Limb (tissue), 2 donors: Measurements from ENCODE around the gene PML.

Experiments used
- DNase-seq, 2 donors: peaks; one replicate each; pipeline ENCODE4 v3.0.0-alpha.2; 2016; ENCODE audit errors: extremely low spot score in 2 of 2

PML gene

DNA sequence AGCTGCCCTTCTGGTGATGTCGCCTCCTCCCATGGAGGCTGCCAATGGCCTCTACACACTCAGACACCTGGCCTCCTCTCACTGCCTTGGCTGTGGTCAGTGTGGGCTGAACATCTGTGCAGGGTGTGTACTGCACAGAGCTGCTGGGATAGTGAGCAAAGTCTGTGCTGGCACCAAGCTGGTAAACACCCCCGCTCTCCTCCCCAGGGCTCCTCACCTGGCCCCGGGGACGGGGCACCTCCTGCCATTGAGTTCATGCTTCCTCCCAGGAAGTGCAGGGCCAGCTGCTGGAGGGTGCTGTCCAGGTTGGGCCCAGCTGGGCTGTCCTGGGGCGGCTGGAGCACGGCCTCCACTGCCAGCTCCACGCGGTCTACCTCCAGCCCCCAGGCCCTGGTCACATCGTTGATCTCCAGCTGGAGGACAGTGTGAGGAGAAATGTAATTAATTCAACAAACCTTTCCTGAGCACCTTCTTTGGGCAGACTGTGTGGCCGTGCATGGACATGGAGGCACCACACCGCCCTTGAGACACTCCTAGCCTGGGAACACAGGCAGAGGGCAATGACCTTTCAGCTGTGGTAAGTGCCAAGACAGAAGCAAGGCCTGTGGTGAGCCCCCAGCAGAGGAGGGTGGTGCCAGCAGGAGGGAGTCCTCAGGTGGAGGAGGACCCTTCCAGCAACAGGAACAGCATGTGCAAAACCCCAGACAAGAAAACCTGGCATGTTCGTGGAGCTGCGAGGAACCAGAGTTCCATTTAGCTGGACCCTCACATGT is 9.2 kb upstream of the PML start:
- DNase-seq: no peak

DNA sequence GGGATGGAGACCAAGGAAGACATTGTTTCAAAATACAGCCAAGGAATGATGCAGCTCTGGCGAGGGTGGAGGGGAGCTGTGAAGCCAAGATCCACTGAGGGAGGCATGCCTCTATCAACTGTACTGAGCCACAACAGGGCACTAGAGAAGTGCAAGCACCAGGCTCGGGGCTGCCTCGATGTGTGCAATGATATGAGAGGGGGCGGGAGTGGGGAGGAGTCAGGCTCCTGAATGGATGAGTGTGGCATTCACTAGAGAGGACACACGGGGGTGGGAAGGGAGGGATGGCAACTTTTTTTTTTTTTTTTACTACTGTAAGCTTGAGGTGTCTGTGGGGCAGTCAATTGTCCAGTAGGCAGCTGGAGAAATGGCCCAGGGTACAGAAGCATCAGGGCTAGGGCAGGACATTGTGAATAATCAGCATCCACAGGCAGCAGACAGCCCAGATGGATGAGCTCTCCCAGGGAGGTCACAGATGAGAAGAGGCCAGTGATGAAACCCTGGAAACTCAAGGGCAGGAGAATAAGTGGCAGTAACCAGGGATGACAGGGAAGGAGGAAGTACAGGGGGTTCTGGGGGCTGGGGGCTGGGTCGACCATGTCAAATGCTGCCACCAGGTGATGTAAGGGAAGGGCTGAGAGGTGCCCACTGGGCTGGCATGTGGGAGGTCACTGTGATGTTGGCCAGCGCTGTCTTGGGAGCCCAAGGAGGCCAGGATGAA is 8.3 kb upstream of the PML start:
- no peak for DNase-seq

DNA sequence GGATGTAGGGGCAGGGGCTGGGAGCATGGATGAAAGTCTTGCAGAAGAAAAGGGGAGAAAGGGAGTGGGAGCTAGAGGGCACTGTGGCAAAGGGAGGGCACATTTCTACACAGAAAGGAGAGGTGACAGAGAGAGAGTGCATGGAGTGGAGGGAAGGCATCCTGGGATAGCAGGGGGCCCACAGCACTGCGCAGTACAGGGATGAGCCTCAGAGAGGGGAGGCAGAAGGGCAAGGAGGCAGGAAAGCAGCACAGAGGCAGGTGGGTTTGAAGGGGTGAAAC is 7.8 kb upstream of the PML start:
- DNase-seq: no peak

DNA sequence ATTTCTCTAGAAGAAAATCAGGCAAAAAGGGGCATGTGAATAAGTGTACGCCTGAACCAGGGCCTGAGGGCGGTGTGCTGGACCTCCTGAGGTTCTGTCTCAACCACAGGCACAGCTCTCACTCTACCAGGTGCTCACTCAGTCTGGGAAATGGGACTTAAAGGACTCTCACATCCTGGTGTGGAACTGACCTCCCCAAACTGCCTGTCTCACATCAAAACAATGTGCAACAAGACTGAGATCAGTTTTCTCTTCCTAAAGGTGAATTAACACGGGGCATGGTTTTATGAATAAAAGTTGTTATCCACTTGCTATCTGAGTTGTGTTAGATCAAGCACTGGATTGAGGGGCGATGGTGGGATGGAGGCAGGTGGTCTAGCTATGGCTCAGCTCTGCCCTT is 7.3 kb upstream of the PML start:
- DNase-seq: no peak

DNA sequence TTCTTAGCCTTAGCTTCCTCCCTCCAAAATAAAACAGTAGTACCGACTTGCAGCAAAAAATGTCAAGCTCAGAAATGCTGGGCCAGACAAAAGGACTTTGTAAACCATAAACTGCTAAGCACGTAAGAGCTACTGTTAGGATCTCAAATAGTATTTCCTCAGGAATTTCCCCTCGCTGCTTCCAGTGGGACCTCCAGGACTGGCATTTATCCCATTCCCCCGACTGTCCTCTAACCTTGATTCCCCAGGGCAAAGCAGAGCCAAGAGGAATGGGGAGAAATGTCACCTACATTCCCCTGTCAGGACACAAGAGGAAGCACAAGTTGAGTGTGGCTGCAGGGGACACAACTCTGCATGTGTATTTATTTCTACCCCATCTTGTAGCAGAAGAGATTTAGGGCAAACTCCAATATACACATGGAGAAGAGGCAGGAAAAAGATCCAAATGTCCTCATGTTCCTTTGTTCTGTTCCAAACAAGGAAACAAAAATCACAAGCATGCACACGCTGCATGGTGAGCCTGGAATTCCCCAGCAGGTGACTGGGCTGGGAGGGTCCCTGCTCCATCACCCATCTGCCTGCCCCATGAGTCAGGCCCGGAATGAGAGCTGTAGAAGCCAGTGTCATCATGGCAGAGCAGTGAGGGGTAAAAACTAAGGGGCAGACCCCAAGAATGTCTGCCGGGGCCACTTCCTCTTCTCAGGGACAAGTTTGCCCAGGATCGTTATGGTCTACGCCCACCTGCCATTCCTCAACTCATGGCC is 6.7 kb upstream of the PML start:
- no peak for DNase-seq

DNA sequence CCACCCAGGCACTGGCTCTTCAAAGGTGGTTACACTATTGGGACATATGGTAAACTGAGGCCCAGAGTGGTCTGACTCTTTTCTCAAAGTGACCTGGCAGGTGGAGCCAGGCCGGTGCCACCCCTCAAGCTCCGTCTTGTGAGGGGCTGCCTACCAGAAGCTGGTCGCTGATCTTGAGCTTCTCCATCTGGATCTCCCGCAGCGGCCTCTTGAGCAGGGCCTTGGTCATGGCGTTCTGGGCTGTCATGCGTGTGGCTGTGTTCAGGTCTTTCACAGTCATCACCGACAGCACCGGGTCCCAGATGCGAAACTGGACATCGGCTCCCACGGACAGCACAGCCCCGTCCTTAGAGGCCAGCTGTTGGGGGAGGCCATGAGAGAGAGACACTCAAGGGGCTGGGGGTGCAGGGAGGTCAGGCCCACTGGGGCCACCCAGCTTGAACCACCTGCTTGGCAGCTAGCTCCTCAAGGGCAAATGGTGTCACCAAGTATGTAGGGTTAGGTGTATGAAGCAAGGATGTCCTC is 6.0 kb upstream of the PML start:
- no peak for DNase-seq

DNA sequence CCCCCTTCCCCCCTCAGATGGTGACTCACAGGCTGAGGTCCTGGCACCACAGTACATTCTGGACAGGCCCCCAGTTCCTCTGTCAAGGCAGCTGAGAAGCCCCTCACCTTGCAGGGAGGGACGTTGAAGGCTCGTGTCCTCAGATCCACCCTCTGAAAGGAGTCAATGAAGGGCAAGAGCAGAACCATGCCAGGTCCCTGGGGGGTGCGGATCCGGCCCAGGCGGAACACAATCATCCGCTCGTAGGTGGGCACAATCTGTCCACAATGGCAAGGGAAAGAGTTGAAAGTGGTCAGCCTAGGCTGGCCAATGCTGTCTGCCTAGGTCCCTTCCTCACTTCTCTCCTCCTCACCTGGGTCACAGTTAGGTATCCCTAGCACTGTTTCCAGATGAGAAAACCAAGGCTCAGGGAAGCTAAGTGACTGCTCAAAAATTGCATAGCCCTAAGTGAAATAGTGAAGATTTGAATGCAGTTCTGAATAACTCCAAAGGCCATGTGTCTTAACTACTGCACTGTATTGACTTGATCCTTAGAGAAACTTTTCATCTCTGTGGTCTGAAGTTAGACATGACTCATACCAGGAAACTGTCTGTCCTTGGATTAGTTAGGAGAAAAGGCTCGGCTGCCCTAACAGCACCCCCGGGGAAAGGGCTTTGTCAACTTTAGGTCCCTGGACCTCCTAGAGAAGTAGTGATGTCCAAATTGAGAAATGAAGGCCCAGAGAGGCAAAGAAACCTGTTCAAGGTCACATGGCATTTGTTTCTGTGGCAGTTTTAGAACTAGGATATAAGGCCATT is 5.3 kb upstream of the PML start:
- DNase-seq: no peak

DNA sequence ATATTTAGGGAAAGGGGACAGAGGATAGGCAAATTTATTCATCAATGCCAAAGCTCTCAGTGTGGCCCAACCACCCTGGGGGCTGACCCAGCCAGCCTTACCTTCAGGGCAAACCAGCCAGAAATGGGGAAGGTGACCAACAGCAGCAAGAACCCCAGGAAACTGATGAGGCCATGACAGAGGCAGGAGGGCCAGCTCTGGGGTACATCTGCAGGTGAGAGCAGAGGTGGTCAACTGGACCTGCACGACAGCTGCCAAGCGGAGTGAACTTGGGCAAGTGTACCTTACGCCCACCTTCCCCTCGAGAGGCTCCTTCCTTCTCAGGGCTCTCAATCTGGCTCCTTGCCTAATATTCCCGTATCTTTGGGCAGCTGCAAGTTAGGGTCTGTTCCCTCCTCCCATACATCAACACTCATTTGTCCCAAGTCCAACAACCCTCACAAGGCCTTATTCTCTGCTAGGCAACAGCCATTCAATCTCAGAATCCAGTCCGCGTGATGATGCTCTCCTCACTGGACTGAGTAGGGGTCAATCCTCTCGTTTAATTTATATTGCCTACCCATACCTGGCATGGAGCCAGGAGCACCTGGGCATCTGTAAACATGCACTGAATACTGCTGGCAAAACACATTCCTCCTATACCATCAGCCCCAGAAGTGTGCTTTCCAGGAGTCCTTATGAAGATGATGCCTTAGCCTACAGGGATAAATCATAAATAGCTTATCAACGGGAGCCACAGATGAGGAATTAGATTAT is 4.1 kb upstream of the PML start:
- no peak for DNase-seq

DNA sequence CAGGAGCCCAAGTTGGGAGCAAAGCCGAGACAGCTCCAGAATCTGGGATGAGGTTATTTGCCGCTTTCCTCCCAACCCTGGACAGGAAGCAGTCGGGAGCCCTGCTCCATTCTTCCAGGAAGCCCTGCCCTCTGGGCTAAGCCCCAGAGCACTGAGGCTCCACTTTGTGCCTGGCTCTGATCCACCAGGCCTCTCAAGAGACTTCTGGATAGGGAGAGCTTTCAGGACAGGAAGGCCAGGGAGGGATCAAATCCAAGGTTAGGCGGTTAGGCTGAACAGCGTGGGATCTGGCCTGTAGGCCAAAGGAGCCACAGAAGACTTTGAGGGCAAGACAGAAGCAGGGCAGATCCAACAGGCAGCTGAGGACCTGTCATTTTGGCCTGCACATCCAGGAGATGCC is 3.3 kb upstream of the PML start:
- no peak for DNase-seq

DNA sequence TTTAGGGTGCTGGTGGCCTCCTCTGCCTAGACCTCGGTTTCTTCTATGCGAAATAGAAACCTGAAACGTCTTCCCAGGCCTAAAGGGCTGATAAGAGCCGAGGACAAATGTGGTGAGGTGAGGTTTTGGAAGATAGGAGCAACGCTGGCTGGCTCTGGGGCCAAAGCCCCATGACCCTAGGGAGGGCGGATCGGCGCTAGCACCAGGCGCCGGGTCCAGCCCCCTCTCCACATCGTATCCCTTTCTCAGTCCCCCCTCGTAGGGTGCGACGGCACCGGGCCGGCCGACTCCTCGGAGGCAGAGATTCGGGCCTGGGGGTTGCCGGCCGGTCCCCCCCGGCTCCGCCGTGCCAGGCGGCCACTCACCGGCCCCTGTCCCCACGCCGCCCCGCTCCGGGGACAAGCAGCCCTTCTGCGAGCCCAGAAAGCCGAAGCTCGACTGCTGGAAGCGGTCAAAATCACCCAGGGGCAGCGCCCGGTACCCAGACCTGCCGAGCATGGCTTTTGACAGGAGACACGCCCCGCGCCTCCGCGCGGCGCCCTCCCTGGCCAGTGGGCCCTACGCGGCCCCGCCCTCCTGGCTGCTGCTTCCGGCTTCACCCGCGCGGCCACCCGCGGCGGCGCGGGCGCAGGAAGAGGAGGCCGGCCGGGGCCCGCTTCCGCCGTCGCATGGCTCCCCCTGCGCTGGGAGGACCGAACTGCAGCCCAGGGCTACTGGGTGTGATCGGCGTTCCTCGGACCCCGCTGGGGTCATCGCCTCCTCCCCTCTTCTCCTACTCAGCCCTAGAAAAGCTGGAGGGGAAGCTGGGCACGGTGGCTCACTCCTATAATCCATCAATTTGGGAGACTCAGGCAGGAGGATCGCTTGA is 2.6 kb upstream of the PML start, which contains the start of gene STOML1:
TSS of gene STOML1 (minus strand) at position 570 of the 868 bp plus-strand sequence. CDS start at position 498, 72 bp downstream.
- peak; percentile 92 to 99 for DNase-seq

DNA sequence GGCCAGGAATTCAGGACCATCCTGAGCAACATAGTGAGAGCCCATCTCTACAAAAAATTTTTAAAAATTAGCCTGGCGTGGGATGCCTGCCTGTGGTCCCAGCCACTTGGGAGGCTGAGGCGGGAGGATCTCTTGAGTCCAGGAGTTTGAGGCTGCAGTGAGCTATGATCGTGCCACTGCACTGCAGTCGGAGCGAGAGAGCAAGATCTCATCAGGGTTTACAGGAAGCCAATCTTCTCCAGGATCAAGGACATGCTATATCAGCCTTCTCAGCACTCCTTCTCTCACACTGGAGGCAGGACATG is 2.0 kb upstream of the PML start:
- DNase-seq: no peak

DNA sequence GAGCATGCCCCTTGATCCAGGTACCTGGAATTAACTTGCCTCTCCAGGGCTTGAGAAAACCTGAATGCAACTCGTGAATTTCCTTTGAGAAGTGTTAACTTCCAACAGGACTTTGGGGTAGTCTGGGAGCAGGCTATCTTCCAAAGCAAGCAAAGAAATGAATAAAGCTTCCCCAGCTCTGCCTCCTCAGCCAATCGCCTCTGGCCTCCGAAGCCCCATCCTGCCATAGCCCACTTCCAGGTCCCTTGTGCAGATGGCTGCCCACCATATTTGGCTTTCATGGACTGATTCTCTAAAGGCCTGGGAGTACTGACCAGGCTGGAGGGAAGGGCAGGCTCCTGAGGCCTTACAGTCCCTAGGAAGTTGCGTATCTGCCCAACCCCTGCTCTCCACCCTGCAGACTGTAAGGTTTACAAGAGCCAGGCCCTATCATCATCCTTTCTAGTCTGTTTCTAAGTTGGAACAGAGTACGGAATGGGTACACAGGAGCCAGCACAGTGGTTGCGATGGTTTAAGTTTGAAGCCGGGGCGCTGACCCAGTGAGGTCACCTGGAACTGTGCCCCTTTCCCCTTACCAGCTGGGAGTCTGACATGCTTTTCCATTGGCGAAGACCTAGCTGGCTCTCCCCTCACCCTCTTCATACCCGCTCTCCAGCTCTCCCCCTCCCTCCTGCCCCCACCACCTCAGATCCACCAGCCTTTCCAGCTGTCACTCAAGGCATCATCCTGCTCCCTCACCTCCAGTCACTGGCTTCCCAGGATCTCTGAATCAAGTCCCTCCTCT is 1.1 kb upstream of the PML start:
- no peak for DNase-seq

DNA sequence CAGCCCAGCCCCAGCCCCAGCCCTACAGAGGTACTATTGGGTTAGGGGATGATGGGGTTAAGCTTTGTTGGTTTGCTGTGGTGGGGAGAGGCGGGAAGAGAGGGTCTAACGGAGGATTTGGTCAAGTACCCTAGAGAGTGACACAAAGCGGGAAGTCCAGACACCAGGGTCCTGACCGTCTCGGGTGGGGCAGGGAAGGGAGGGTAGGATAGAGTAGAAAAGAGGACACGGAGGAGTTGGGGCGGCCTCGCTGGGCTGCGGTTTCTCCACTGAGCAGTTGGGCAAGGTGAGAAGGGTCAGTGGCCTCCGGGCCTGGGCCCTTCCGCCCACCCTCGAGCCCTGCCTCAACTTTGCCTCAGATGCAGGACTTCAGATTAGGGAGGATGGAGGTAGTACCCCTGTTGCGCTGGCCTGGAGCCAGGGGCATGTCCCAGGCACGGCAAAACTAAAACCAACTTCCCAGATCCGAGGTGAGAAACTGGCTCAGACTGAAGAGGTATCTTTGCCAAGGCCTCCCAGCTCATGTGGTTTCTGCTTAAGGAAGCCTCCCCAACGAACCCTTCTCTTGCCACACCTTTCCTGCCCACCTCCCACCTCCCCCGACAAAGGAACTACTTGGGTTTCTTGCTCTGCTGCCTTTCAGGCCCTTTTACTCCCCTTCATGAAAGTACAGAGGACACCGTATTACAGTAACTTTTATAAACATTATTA is 551 bp downstream of the PML start:
- peak in 1 of 2 donors; percentile 50 for DNase-seq

DNA sequence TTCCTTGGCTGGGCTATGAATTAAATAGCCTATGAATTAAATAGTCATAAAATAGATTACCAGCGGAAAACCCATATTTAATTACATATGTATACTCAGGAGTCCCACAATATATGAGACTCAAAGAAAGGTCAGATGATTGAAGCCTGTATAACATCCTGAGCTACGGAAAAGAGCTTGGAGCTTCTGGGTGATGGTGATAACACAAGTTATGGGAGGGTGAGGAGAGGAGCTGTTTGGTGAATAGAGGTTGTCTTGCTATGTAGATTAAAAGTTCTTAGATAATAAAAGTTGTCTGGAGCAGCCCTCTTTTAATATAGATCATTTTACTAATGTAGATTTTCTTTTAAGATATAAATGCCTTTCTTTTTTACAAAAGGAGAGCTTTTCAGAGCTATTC is 1.8 kb downstream of the PML start:
- DNase-seq: no peak

DNA sequence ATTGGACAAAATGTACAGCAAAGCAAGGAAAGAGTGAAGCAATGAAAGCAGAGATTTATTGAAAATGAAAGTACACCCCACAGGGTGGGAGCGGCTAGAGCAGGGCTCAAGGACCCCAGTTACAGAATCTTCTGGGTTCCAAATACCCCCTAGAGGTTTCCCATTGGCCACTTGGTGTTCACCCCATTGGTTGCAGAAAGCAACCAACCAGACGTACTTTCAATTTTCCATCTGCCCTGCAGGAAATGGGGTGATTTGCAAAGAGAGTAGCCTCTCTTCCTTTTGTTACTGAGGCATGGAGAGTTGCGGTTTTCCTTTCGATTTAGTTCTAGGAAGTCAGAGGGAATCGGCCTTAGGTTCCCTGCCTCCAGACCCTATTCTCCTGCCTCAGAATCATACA is 2.4 kb downstream of the PML start:
- no peak for DNase-seq

DNA sequence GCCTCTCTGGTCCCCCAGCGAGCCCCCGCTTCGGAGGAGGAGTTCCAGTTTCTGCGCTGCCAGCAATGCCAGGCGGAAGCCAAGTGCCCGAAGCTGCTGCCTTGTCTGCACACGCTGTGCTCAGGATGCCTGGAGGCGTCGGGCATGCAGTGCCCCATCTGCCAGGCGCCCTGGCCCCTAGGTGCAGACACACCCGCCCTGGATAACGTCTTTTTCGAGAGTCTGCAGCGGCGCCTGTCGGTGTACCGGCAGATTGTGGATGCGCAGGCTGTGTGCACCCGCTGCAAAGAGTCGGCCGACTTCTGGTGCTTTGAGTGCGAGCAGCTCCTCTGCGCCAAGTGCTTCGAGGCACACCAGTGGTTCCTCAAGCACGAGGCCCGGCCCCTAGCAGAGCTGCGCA is 3.5 kb downstream of the PML start:
- DNase-seq: no peak

DNA sequence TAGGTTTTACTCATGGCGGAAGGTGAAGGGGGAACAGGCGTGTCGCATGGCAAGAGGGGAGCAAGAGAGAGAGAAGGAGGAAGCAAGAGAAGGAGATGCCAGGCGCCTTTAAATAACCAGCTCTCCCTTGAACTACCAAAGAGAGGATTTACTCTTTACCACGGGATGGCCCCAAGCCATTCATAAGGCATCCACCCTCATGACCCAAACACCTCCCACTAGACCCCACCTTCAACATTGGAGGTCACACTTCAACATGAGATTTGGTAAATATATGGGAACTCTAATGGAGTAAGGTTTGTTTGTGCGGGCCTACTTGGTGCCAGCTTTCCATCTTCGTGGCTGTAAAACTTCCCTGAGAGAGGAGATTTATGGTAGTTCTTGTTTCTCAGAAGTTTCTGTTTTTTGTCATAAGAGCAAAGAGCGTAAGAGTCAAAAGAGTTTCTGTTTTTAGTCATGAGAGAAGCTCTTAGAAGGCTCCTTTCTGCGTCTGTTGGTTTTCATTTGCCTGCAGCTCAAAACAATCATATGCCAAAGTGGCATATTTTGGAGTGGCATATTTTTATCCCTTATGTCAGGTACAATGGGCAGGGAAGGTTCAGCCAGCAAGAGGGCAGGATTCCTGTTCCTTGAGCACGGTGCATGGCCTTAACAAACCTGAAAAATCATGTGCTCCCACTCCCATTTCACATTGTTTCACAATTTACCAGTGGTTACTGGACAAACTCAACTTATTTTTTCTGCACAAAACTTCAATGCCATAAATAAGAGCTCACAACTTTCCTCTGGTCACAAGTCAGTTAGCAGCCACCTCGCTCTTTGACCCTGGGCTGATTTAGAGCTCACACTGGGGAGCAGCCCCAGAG is 12.5 kb downstream of the PML start:
- no peak for DNase-seq
